Activated T-cell treated with anti-CD3 and anti-CD28 coated beads, Interleukin-2, amount 50 U/mL, for 48 hours (primary cell): ENCODE data around the gene BHLHE40.
"Not testable (repeated sequence)": the region's sequence is repeated elsewhere in the genome, so short reads cannot be mapped to it uniquely, and the experiment has no call there.

Experiments used
- DNase-seq, 2 experiments: peaks; one replicate each; pipeline ENCODE4 v3.0.0-alpha.2; 2020

BHLHE40 gene

DNA sequence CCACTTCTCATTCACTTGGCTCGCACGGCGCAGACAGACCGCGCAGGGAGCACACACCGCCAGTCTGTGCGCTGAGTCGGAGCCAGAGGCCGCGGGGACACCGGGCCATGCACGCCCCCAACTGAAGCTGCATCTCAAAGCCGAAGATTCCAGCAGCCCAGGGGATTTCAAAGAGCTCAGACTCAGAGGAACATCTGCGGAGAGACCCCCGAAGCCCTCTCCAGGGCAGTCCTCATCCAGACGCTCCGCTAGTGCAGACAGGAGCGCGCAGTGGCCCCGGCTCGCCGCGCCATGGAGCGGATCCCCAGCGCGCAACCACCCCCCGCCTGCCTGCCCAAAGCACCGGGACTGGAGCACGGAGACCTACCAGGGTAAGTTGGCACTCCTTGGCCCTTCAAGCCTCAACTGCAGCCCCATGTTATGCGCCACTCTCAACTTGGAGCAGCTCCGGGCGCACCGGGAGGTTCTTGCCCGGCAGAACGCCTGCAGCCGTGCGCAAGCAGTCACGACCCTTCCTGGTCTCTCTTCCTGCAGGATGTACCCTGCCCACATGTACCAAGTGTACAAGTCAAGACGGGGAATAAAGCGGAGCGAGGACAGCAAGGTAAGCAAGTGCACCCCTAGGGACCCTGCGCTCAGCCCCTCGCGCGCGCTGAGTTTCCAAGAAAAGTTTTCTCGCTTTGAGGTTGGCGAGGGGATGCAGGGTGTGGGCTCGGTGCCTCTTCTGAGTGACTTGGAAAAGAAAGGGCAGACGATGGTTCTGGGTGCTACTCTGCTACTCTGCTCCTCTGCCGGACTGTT, at the start of gene BHLHE40:
BHLHE40 (plus strand) TSS at position 10 of the 801 bp plus-strand sequence; CDS start at position 292, 282 bp downstream.
- DNase-seq = no peak

DNA sequence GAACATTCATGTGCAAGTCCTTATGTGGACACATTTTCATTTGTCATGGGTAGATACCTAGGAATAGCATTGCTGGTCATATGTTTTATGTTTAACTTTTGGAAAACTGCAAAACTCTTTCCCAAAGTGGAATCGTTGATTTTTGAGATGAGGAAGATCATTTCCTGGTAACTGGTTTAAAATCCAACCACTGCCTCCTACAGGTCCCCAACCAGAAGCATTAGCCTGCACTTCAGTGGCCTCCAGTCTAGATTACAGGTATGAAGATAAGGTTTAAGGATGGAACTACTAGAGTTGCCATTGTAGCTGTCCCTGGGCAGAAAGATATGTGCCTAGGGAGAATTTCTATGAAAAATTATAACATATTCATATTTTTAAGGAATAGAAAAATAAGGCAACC, 48.7 kb upstream of the BHLHE40 start:
- DNase-seq = no peak

DNA sequence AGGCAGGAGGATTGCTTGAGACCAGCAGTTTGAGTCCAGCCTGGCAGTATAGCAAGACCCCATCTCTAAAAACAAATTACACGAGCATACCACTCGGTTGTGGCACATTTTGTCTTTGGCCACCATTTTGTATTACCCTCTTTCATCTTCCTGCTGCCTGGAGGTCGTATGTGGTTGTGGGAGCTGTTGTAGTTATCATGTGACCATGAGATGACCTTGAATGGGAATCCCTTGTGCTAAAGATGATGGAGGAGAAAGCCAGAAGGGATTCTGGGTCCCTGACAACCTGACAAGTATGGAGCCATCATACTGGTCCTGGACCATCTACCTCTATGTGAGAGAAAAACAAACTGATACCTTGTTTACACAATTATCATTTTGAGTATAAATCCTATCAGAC, 45.2 kb upstream of the BHLHE40 start:
- no peak for DNase-seq

DNA sequence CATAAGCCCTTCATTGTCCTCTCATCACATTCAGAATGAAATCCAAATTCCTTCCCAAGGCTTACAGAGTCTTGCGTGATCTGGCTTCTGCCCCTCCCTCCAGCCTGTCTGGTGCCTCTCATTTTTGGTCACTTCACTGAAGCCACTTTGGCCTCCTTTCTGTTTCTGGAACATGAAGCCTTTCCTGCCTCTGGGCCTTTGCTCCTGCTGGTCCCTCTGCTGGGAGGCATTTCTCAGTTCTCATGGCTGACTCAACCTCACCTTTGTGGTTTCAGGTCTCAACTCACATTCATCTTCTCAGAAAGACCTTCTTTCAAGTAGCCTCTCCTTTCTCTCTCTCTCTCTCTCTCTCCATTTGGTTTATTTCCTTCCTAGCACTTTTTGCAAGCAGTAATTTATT, 43.9 kb upstream of the BHLHE40 start:
- DNase-seq = peak; percentile 30 to 43

DNA sequence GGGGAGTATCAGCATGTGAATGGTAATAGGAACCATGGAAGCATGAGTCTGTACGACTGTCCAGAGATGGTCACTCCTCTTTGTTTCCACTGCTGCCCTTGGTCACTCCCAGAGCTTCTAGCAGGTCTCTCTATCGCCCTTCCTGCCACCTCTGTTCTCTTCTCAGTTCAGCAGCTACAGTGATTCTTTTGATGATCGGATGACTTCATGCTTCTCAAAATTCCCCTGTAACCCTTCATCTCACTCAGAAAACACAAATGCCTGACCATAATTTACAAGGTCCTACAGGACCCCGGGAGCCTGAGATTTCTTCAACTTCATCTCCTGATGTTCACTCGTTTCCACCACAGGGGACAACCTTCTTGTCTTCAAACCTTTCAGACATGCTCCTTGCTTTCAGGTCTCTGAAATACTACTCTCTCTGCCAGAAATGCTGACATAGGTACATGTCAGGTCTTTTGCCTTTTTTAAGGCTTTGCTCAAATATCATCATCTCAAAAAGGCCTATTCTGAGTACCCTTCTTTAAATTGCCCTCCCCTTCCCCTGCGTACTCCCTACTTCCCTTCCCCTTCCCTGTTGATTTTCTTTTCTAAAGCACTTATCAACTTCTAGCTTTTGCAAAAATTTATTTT, 42.1 kb upstream of the BHLHE40 start:
- no peak for DNase-seq

DNA sequence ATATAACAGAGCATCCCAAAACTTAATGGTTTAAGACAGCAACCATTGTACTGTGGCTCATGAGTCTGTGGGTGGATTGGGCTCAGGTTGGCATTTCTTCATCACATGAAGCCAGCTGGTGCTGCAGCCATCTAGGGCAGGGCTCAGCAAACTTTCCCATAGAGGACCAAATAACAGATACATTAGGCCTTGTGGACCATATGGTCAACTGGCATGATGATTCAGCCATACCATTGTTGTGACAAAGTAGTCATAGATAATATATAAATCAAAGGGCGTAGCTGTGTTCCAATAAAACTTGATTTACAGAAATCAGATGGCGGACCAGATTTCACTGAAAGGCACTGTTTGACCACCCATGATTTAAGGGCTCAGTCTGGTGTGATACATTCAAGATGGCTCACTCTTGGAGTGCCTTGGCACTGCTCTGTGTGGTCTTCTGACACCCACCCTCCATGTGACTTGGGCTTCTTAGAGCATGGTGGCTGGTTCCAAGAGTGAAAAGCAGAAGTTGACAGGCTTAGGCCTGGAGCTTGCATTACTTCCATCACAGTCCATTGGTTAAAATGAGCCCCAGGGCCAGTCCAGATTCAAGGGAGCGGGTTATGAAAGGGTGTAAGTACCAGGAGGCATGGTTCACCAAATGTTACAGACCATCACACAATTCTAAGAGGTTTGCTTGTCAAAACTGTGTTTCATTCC, 40.8 kb upstream of the BHLHE40 start:
- DNase-seq = no peak

DNA sequence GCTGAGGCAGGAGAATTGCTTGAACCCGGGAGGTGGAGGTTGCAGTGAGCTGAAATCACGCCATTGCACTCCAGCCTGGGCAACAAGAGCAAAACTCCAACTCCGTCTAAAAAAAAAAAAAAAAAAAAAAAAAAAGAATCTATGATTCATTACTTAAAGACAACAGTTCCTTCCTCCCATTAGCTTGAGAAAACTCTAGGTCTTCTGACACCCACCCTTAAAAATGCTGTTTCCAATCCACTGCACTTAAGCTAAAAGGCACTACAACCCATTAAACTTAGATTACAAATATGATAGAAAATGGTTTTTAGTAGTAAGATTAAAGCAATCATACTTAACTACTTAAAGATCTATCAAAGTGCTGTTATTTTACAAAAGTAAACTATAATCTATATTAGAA, 40.0 kb upstream of the BHLHE40 start:
- no peak for DNase-seq

DNA sequence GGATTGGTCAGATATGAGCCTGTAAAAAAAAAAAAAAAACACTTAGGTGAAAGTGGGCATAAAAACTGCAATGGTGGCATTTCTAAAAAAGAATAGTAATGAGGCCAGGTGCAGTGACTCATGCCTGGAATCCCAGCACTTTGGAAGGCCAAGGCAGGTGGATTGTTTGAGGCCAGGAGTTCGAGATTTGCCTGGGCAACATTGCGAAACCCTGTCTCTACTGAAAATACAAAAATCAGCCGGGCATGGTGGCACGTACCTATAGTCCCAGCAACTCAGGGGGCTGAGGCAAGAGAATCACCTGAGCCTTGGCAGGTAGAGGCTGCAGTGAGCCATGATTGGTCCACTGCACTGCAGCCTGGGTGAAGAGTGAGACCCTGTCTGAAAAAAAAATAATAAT, 38.3 kb upstream of the BHLHE40 start:
- no peak for DNase-seq

DNA sequence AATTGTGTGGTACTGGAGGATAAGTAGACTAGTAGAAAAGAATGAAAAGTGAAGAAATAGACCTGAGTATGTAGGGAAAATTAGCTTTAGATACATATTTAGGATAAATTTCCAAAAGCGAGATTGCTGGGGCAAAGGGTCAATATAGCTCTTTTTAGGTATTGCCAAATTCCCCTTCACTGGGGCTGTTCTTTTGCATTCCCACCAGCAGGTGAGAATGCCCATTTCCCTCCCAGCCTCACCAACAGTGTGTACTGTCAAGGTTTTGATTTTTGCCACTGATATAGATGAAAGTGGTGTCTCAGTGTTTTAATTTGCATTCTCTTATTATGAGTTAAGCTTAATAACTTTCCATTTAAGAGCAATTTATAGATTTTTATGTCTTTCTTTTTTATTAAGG, 35.7 kb upstream of the BHLHE40 start:
- no peak for DNase-seq

DNA sequence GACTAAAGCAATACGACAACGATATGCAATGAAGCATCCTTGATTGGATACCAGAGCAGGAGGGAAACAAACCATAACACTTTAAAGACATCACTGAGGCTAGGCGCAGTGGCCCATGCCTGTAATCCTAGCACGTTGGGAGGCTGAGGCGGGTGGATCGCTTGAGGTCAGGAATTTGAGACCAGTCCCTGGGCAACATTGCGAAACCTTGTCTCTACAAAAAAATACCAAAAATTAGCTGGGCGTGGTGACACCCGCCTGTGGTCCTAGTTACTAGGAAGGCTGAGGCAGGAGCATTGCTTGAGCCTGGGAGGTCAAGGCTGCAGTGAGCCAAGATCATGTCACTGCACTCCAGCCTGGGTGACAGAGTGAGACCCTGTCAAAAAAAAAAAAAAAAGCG, 33.9 kb upstream of the BHLHE40 start:
- no peak for DNase-seq

DNA sequence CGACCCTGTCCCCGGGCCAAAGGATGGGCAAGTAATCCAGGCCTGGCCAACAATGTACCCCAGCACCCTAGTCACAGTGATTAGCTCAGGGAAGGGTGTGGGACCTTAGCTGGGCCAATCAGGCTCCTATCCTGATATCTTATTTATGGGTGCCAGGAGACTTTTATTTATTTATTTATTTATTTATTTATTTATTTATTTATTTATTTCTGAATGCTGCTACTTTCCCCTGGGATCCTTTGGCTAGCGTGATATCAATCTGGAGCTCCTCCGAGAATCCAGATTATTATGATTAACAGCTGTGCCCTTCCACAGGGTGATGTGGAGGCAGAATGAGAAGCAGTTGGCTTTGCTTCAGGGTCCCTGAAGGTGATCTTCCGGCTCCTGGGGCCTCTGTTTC, 32.2 kb upstream of the BHLHE40 start:
- no peak for DNase-seq

DNA sequence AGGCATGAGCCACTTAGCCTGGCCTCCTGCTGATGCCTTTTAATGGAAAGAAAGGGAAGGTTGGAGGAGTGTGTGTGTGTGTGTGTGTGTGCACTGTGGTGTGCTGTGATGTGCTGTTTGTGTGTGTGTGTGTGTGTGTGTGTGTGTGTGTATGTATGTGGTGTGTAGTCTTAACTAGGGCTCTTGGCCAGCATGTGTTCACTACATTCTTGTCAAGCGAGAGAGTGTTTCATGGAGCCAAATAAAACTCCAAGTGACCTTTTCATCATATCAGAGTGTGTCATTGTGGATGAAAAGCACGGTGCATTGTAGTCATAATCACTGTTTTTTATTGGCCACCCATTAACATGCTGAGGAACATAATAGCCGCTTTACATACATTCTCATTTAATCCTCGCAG, 30.8 kb upstream of the BHLHE40 start:
- DNase-seq = no peak

DNA sequence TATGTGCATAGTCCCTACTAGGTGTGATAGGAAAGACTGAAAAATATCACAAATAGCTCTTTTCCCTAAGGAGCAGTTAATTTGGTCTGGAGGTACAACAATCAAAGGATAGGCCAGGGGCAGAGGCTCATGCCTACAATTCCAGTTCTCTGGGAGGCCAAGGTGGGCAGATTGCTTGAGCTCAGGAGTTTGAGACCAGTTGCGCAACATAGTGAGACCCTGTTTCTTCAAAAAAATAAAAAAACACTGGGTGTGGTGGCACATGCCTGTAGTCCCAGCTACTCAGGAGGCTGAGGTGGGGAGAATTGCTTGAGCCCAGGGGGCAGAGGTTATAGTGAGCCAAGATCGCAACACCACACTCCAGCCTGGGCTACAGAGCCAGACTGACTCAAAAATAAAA, 30.2 kb upstream of the BHLHE40 start:
- no peak for DNase-seq

DNA sequence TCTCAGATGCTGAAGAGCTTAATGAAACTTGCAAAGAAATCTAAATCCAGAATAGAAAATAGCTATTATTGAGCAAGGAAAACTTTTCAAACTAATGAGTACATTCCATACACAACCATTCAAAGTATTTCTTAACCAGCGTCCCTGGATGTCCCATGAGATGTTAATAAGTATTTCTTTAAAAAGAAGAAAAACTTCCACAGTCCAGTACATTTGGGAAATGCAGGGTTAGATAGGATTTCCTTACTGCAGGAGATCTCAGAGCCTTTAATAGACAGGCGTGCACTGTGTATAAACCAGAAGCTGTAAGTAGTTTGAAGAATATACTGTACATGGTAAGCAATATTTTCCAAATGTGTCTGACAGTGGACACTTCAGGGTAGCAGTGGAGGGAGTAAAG, 29.6 kb upstream of the BHLHE40 start:
- no peak for DNase-seq

DNA sequence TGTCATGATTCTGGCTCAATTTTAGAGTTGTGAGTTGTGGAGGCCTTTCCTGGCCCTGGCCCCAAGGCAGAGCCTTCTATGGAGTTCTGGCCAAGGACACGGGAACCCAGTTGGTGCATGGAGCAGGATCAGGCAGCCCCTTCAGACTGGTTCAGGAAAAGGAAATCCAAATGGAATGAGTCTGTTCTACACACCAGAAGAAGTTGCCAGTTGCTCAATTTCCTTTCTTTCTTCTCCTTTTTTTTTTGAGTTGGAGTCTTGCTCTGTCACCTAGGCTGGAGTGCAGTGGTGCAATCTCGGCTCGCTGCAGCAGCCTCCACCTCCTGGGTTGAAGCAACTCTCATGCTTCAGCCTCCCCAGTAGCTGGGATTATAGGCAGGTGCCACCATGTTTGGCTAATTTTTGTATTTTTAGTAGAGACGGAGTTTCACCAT, 28.9 kb upstream of the BHLHE40 start:
- no peak for DNase-seq

DNA sequence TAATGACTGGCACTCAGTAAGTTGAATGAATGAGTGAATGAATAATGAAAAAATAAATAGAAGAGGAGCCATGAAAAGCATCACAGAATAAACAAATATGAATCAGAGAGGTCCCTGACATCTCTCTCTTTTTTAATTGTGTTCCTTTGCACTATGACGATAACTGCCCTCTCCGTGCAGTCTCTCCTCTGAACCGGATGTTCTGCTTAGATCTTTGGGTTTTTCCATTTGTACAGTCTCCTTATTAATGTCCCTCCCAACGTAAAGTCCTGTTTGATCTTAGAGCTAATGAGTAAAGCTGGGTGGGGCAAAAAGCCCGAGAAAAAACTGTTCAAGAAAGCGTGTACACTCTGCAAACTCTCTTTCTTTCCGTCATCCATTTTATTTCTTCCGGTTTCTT, 28.3 kb upstream of the BHLHE40 start:
- no peak for DNase-seq

DNA sequence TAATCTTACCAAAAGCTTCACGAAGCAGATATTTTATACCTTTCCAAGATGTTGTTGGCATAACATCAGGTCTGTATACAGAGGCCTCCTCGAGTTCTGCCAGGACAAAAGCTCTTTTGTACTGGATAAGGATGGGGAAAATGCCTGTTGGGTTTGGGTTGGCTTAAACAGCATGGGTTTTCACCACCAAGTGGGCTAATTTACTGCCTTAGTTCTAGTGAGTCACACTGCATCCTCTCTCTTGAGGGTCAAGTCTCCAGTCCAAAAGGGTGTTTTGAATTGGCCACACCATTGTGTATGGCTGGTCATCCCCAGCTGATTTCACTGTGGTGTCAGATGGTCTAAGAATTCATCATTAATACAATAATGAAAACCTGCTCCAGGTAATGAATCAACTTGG, 26.1 kb upstream of the BHLHE40 start:
- DNase-seq = no peak

DNA sequence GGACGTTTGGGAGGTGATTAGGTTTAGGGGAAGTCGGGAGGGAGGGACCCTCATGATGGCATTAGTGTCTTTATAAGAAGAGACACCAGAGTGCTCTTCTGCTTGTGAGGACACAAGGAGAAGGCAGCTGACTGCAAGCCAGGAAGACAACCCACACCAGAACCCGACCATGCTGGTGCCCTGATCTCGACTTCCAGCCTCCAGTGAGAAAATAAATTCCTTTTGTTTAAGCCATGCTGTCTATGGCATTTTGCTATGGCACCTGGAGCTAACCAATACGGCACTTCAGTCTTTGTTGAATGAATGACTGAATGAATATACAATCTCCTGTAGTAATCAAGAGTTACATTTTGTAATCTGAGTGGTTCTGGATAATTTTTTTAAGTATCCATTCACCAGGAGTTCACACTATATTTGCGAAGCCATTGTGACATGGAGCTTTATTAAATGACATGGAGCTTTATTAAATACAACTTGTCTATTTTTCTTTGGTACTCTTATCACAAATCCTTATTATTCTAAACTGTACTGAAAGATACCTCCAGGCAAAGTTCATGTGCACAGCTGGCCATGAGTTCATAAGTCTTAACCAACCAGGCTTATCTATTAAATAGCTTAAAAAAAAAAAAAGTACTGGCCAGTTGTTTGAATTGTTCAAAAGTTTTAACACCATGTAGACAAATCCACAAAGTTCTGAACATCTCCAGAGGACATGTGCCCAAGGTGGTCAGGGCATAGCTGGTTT, 24.8 kb upstream of the BHLHE40 start:
- DNase-seq = no peak

DNA sequence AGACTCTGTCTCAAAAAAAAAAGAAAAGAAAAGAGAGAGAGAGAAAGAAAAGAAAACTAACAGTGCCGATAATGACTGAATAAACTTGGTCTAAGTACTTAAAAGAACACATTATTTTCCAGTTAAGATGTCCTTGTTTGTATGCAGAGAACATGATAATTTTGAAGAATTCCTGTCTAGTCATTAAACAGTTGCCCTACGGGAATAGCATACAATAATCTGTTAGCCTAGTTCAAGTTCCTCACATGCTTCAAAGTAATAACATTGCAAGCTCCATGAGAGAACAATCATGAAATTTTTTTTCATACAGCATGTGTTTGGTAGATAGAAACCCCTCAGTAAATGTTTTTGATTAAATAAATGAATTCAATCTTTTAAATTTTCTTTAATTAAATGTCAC, 23.1 kb upstream of the BHLHE40 start:
- no peak for DNase-seq

DNA sequence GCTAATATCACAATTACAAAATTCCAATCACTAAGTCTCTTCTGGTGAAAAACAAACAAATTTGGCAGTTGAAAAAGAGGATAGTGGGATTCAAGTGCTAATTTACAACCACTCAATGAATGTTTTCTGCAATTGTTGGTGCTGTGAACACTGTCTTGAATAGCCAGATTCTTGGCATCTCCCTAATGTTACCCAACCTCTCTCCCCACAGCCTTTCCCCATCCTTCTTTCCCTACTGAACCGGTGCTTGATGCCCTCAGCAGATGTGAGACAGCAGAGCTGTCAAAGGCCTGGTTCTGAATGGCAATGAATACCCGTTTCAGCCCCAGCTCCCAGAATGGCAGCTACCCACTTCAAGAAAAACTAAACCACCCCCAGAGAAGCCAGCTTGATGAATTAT, 22.5 kb upstream of the BHLHE40 start:
- no peak for DNase-seq

DNA sequence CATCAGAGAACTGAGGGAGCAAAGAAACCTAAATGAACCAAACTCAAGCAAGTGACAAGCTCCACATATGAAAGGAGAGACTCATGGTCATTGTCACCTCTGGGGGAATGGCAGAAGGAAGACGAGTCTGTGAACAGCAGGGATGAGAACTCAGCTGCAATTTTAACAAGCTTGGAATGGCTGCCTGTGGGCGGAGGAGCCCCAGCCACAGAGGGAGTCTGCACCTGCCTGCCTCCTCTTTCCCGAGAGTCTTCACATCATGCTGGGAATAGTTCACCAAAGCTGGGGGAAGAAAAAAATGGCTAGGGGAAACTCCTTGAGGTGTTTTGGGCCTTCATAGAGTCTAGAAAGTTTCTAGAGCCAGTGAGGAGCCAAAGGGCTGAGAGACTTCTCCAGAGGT, 21.3 kb upstream of the BHLHE40 start:
- no peak for DNase-seq

DNA sequence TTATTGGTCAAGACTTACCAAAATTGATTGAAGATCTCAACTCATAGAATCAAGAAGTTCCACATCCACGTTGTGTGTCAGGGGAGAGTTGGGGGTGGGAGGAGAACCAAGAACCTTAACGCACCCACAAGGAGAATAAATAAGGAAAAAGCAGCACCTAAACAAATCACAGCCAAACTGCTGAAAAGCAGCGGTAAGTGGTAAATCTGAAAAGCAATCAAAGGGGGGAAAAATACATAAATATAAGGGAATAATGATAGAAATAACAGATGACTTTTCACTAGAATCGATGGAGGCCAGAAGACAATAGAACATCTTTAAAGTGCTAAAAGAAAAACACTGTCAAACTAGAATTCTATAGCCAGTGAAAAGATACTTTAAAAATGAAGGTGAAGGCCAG, 20.1 kb upstream of the BHLHE40 start:
- DNase-seq = no peak

DNA sequence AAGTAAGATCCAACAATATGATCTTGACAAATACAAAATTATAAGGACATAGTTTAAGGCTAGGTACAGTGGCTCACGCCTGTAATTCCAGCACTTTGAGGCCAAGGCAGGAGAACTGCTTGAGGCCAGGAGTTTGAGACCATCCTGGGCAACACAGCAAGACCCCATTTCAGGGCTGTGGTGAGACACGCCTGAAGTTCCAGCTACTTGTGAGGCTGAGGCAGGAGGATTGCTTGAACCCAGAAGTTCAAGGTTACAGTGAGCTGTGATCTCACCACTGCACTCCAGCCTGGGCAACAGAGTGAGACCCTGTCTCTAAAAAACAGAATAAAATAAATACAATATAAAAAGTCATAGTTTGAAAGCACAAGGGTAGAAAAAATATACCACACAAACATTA, 17.4 kb upstream of the BHLHE40 start:
- not testable (repeated sequence) for DNase-seq
